ENCODE results near the gene DNAJC30. TPM values are rescaled to one million over a fixed set of nuclear protein-coding genes. Genes with fewer than 3 reads are reported as not detected.
"Not testable (repeated sequence)": the region's sequence is repeated elsewhere in the genome, so short reads cannot be mapped to it uniquely, and the experiment has no call there.

Gene DNAJC30
- total RNA-seq, 1 donor: 2.9 TPM

- peak overlapping the region; percentile 89 for H3K4me2 ChIP-seq (ENCODE audit: insufficient read depth, low read length)
- H3K4me3 ChIP-seq (ENCODE audit: insufficient read depth, low read length): peak overlapping the region; percentile 77
- no peak overlapping the region for H3K27ac ChIP-seq (ENCODE audit: low read depth, low read length)
- H2AFZ ChIP-seq (ENCODE audit: low read length): peak overlapping the region; percentile 85
- no peaks in the 10 kb centered on the region for H3K9me3 ChIP-seq (ENCODE audit: low read depth, low read length)
- peak; percentile 95 for DNase-seq (ENCODE audit: insufficient read length, low spot score, missing footprints)
- peaks cover 7% of the 10 kb centered on the region for H3K27me3 ChIP-seq (ENCODE audit: insufficient read depth, low read length)
- no peak for TF ChIP-seq CTCF (IDR thresholded peaks at IDR 0.05; ENCODE audit: extremely low read depth, low read depth, low read length)
- H3K36me3 ChIP-seq (ENCODE audit: insufficient read depth, low read length): no peaks in the 10 kb centered on the region
- H3K4me1 ChIP-seq (ENCODE audit: insufficient read depth, low read length): peaks cover 7% of the 10 kb centered on the region
- peaks cover 4% of the 10 kb centered on the region for H4K20me1 ChIP-seq (ENCODE audit: insufficient read depth, low read length)
- H3K79me2 ChIP-seq (ENCODE audit: insufficient read depth, low read length): peaks cover 2% of the 10 kb centered on the region
Observed at GRCh38 chr7:73668103-73668885, 15.0 kb downstream of the DNAJC30 start.

- Histone ChIP-seq H3K4me1 (ENCODE audit: insufficient read depth, low read length) (peaks cover 7% of the 10 kb centered on the region), H3K4me2 (ENCODE audit: insufficient read depth, low read length) (peak within 1 kb of the TSS; percentile 89), H3K36me3 (ENCODE audit: insufficient read depth, low read length) (no peaks in the 10 kb centered on the region), H3K27me3 (ENCODE audit: insufficient read depth, low read length) (peaks cover 7% of the 10 kb centered on the region), H3K27ac (ENCODE audit: low read depth, low read length) (no peak within 1 kb of the TSS), H4K20me1 (ENCODE audit: insufficient read depth, low read length) (peaks cover 4% of the 10 kb centered on the region), H3K79me2 (ENCODE audit: insufficient read depth, low read length) (peaks cover 2% of the 10 kb centered on the region), H3K4me3 (ENCODE audit: insufficient read depth, low read length) (peak within 1 kb of the TSS; percentile 77), H2AFZ (ENCODE audit: low read length) (peak within 1 kb of the TSS; percentile 85), H3K9me3 (ENCODE audit: low read depth, low read length) (no peaks in the 10 kb centered on the region)
- peak; percentile 47 for TF ChIP-seq CTCF (IDR thresholded peaks at IDR 0.05; ENCODE audit: extremely low read depth, low read depth, low read length)
- peak; percentile 100 for DNase-seq (ENCODE audit: insufficient read length, low spot score, missing footprints)
Observed at GRCh38 chr7:73667344-73668102, 15.7 kb downstream of the DNAJC30 start, which contains the start of gene VPS37D. VPS37D (plus strand) TSS chr7:73667831; CDS start chr7:73667959, 128 bp downstream.

GRCh38 chr7:73663033-73663432, 20.2 kb downstream of the DNAJC30 start:
- no peak for TF ChIP-seq CTCF (IDR thresholded peaks at IDR 0.05; ENCODE audit: extremely low read depth, low read depth, low read length)
- Histone ChIP-seq H3K36me3 (ENCODE audit: insufficient read depth, low read length) (no peaks in the 10 kb centered on the region), H3K79me2 (ENCODE audit: insufficient read depth, low read length) (no peaks in the 10 kb centered on the region), H3K4me2 (ENCODE audit: insufficient read depth, low read length) (no peak overlapping the region), H2AFZ (ENCODE audit: low read length) (no peak overlapping the region), H3K27ac (ENCODE audit: low read depth, low read length) (no peak overlapping the region), H3K4me1 (ENCODE audit: insufficient read depth, low read length) (no peaks in the 10 kb centered on the region), H3K4me3 (ENCODE audit: insufficient read depth, low read length) (no peak overlapping the region), H3K27me3 (ENCODE audit: insufficient read depth, low read length) (peaks cover 9% of the 10 kb centered on the region), H3K9me3 (ENCODE audit: low read depth, low read length) (no peaks in the 10 kb centered on the region), H4K20me1 (ENCODE audit: insufficient read depth, low read length) (no peaks in the 10 kb centered on the region)
- DNase-seq (ENCODE audit: insufficient read length, low spot score, missing footprints): no peak

- not testable (repeated sequence) for H4K20me1 ChIP-seq (ENCODE audit: insufficient read depth, low read length); H3K79me2 ChIP-seq (ENCODE audit: insufficient read depth, low read length); H3K36me3 ChIP-seq (ENCODE audit: insufficient read depth, low read length); H2AFZ ChIP-seq (ENCODE audit: low read length); H3K27me3 ChIP-seq (ENCODE audit: insufficient read depth, low read length); H3K4me2 ChIP-seq (ENCODE audit: insufficient read depth, low read length); H3K9me3 ChIP-seq (ENCODE audit: low read depth, low read length); H3K4me3 ChIP-seq (ENCODE audit: insufficient read depth, low read length); H3K4me1 ChIP-seq (ENCODE audit: insufficient read depth, low read length); H3K27ac ChIP-seq (ENCODE audit: low read depth, low read length); DNase-seq (ENCODE audit: insufficient read length, low spot score, missing footprints)
Observed at GRCh38 chr7:73660594-73660993, 22.7 kb downstream of the DNAJC30 start.
